Subcutaneous adipose tissue (tissue), 4 donors: ENCODE data around the gene RTN3. TPM values are rescaled to one million over a fixed set of nuclear protein-coding genes. Genes with fewer than 3 reads are reported as not detected.

Source experiments
- total RNA-seq, 4 donors: library from RNA; depleted of rRNA; stranded (reverse); fragments of >200 nt; gene quantifications; one replicate each; pipeline ENCODE4 v1.1.0, GENCODE V29; 2016
- TF ChIP-seq, protein P1 (sequence below): fragments of 450-650 bp; IDR thresholded peaks from one replicate; pipeline ENCODE4 v1.5.1; 2016; ENCODE audit warnings: low read depth, mild to moderate bottlenecking, control low read depth, antibody characterized with exemption, moderate library complexity

Gene RTN3, protein sequence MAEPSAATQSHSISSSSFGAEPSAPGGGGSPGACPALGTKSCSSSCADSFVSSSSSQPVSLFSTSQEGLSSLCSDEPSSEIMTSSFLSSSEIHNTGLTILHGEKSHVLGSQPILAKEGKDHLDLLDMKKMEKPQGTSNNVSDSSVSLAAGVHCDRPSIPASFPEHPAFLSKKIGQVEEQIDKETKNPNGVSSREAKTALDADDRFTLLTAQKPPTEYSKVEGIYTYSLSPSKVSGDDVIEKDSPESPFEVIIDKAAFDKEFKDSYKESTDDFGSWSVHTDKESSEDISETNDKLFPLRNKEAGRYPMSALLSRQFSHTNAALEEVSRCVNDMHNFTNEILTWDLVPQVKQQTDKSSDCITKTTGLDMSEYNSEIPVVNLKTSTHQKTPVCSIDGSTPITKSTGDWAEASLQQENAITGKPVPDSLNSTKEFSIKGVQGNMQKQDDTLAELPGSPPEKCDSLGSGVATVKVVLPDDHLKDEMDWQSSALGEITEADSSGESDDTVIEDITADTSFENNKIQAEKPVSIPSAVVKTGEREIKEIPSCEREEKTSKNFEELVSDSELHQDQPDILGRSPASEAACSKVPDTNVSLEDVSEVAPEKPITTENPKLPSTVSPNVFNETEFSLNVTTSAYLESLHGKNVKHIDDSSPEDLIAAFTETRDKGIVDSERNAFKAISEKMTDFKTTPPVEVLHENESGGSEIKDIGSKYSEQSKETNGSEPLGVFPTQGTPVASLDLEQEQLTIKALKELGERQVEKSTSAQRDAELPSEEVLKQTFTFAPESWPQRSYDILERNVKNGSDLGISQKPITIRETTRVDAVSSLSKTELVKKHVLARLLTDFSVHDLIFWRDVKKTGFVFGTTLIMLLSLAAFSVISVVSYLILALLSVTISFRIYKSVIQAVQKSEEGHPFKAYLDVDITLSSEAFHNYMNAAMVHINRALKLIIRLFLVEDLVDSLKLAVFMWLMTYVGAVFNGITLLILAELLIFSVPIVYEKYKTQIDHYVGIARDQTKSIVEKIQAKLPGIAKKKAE
- total RNA-seq = 100 to 1,000 TPM; 179 to 283 (median 224) TPM

DNA sequence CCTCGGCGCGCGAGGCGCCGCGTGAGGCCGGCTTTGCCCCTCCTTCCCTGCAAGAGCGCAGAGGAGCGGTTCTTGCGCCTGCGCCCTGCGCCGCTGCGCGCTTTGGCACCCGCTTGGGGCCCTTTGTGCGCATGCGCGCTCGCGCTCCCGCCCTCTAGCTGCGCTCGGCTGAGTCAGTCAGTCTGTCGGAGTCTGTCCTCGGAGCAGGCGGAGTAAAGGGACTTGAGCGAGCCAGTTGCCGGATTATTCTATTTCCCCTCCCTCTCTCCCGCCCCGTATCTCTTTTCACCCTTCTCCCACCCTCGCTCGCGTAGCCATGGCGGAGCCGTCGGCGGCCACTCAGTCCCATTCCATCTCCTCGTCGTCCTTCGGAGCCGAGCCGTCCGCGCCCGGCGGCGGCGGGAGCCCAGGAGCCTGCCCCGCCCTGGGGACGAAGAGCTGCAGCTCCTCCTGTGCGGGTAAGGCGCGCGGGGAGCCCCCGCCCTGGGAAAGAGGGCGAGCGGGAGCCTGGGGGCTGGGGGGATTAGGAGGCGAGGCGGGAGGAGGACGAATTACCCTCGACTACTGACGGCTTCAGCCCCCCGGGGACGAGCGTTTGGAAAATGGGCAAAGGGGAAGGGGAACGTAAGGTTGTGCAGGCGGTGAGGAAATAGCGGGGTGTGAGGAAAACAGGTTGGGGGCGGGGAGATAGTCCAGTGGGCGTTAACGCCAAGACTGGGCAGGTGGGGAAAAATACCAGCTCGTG is at the start of gene RTN3:
TSS of gene RTN3 (plus strand) at position 180 of the 745 bp plus-strand sequence. CDS start at position 317, 137 bp downstream.
- TF ChIP-seq, protein P1, sequence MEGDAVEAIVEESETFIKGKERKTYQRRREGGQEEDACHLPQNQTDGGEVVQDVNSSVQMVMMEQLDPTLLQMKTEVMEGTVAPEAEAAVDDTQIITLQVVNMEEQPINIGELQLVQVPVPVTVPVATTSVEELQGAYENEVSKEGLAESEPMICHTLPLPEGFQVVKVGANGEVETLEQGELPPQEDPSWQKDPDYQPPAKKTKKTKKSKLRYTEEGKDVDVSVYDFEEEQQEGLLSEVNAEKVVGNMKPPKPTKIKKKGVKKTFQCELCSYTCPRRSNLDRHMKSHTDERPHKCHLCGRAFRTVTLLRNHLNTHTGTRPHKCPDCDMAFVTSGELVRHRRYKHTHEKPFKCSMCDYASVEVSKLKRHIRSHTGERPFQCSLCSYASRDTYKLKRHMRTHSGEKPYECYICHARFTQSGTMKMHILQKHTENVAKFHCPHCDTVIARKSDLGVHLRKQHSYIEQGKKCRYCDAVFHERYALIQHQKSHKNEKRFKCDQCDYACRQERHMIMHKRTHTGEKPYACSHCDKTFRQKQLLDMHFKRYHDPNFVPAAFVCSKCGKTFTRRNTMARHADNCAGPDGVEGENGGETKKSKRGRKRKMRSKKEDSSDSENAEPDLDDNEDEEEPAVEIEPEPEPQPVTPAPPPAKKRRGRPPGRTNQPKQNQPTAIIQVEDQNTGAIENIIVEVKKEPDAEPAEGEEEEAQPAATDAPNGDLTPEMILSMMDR = no peak

DNA sequence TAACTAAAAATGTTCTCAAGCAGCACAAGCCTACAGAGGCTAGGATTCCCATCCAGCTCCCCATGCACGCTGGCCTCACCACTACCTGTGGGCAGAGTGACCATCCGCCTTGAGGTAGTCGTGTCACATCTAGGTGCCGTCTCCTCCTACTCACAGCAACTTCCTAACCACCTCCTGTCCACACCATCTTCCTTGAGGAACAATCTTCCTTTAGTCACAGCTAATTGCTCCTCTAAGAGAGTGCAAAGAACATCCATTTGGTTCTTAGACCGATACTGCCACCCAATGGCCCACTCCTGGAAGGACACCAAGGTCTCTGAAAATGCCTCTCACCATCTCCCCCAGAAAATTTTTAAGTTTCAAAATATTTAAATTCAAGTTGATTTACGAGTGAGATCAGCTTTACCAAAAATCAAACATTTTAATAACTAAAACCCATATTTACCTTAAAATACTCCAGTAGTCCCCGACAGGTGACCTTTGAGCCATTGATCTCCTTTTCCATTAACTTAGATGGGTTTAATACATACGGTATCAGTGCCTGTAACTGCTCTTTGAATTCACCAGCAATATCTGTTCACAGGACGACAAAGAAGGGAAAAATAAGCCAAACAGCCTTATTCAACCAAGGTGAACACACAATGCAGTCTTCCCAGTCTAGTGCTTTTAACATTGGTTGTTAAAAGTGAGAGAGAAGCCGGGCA is 45.4 kb upstream of the RTN3 start:
- TF ChIP-seq, protein P1 = no peak

DNA sequence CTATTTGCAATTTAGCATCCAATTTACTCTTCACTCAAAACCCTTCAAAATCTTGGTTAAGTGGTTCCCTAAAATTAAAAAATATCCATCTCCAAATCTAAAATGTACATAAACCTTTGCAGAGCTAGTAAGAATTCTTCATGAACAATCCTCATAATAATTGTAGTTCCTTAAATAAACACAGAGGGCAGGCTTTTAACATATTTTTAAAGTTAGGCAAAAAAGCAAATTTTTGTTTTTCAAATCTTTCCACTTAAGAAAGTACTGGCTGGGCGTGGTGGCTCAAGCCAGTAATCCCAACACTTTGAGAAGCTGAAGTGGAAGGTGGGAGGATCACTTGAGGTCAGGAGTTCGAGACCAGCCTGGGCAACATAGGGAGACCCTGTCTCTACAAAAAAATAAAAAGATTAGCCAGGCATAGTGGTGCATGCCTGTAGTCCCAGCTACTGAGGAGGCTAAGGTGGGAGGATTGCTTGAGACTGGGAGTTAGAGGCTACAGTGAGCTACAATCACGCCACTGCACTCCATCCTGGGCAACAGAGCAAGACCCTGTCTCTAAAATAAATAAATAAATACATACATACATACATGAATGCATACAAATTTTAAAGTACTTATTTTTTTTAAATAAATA is 42.0 kb upstream of the RTN3 start:
- TF ChIP-seq, protein P1 = no peak

DNA sequence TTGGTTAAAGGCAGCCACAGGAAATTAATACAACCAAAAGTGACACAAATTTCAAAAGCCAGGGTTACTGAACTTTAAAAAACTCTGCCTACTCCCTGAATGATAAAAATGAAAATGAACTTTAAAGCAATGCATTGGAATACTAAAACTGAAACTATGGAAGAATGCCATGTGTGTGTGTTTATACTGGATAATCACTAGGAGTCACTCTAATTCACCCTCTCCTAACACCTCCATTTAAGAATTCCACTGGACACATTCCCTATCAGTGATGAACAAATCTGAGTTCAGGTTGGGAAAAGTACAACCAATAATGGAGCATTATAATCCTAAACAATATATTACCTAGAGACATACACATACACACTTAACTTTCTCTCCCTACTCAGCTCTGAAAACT is 39.6 kb upstream of the RTN3 start:
- TF ChIP-seq, protein P1 = no peak

DNA sequence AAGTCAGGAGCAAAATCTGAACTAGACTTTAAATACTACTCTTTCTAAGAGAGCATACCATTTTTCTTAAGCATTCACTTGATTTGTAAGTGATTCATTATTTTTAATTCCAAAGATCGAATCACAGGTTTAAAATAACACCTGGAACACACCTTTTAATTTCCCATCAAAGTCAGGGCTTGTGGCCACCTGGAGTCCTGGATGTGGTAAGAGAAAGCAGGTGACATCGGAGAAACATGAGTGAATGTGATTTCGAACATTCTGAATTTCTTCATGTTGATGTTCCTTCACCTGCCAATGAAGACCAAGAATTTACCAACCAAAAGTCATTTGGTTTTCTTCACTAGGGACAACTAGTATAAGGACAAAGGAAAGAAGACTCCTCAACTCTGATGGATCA is 38.1 kb upstream of the RTN3 start:
- TF ChIP-seq, protein P1 = no peak

DNA sequence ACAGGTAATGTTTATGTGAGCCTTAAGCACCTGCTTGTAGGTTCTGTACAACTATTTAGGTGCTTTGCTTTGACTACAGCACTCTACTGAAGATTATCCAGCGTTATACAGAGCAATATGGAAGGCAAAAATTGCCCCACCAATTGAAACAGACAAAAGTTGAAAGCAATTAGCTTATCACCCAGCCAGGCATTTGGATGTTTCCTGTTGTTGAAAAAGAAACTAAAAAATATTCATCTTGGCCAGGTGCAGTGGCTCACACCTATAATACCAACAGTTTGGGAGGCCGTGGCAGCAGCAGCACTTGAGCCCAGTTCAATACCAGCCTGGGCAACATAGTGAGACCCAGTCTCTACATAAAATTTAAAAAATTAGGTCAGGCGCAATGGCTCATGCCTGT is 28.6 kb upstream of the RTN3 start:
- TF ChIP-seq, protein P1 = no peak
